Stimulated activated CD4-positive, alpha-beta T cell treated with anti-CD3 and anti-CD28 coated beads, Interleukin-1b, Interleukin-23, amount 100 ng/mL, for 24 hours (primary cell): Measurements from ENCODE around the gene MRPL39.

Source experiments
- DNase-seq, 4 experiments: peaks; one replicate each; pipeline ENCODE4 v3.0.0-alpha.2; 2020; ENCODE audit warnings: low read depth in 4 of 4, low spot score in 1 of 4

The MRPL39 gene

DNA sequence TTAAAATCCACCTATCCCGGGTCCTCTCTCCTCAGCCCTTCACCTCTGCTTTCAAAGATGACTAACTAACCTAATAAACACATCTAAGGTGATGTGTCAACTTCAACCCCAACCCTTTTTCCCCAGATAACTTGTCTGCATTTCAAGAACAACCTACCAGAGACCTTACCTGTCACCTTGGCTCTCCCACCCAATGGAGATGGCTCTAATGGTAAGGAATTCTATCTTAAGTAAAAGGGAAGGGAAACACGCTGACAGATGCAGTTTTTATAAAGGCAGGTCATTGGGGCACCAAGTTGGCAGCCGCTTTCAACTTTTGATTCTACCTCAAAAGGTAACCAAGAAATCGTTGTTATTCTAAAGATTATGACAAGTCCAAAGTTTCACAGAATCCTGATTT lies 37.6 kb downstream of the MRPL39 start:
- DNase-seq, result no peak

DNA sequence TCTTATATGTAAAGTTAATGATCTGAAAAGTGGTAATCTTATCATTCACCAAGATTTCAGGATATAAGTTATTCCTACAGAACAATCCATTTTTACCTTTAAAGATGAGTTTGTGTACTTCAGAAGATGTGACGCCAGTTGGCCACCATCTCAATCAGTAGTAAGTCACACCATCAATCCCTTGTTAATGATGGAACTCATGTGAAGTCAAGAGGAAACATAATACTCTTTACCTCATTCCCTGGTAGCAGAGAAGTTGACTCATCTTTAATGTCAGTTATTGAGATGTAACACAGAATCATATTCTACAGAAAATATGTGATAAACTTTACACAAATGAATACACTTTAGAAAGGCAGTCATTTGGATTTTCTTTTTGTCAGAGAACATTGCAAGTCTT lies 38.2 kb downstream of the MRPL39 start:
- no peak for DNase-seq

DNA sequence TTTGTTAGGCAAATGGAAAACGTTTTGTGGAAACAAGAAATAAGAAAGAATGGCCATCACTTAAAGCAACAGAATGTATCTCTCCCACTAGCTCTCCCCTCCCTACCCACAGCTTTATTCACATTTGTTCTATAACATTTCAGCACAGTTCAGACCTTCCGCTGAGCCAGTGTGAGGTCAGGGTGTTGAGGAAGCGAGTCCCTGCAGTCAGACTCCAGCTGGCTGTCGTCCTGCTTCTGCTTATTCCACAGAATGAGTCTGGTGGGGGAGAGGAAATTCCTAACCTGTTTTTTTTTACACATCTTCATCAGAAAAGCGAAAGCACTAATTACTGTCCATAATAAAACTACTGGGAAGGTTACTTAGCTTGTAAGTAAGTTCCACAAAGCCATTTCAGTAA lies 39.0 kb downstream of the MRPL39 start:
- no peak for DNase-seq

DNA sequence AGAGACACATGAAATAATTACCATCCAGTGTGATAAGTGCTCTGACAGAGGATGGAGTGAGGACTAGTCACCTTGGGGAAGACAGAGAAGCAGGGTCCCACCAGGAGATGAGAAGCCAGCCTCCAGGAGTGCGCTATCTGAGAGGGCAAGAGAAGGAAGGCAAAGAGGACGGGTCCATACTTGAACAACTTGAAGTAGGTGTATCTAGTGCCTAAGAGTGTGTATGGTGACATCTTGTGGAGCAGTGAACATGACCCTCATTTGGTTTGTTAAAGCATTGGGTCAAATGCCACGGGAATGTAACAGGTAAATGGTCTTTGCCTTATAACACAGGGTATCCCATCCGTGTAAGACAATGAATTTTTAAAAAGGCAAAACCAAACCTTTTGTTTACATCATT lies 39.8 kb downstream of the MRPL39 start:
- no peak for DNase-seq

DNA sequence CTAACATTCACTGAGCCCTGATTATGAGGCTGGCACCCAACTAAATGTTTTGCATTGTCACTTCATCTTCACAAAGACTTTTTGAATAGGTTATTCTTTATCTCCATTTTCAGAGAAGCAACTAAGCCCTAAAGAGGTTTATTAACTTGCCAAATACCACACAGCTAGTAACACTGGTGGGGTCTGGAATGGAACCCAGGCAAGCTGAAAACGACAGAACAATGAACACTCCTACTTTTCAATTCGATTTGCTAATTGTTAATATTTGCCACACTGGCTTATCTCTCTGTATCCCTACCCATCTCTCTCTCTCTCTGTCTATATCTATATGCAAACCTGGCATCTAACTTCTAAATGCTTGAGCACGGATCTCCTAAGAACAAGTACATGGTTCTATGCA lies 40.6 kb downstream of the MRPL39 start:
- no peak for DNase-seq

DNA sequence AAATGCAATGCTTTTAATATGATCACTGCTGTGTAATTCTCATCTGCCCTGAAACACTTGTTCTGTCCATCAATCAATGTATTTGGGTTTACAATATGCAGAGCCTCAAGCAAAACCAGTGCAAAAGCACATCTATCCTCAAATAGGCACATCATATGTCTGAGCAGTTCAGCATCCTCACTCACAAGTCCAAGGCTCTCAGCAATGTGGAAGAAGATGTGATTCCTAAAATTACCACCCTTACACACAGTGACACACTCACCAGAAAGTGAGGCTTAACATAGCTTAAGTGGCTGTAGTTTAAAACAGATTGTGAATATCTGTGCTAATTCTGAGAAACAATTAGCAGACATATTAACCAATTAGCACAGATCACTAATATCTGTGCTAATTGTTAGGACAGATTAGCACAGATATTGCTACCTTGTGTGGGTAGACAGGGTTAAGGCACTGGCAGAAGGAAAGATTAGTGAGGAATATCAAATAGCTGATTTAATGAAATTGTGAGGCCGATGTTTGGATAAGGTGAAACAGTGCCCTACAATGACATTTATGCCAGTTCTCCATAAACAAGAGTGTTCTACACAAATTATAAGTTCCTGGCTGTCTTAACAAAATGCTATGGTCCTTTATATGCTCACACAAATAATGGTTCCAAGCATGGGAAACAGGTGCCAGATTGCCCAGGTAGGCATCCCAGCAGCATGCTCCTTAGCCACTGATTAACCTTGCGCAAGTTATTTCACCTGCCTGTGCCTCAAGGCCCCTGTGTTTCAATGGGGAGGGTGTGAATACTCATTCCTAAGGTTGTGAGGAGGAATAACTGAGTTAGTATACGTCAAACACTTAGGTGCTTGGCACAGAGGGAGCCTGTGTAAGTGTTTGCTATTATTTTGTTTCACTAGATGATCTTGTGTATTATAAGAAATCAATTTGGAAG lies 41.7 kb downstream of the MRPL39 start:
- DNase-seq, result no peak

DNA sequence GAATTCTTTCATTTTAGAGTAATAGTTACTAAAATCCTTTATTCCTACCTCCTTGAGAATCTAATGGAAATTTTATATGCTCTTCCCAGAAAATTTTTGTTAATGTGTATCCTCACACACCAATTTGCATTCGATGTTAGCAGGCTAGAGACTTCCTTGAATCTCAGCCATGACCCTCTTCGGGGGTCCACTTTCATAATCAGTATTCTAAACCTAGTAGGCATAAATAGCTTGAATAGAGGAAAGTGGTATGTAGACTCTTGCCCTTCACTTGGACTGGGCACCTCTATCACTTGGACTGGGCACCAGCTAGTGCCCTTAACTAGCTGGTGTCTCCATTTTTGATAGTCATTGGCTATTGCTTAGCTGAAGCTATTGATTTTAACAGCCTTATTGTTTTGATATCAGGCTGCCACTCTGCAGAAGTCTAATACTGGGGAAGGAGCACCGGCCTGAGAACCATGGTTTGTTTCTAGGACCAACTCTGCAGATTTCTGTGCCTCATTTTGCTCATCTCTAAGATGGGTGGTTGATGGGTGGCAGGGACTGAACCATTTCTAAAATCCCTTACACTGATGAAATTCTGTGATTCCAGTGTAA lies 42.8 kb downstream of the MRPL39 start:
- no peak for DNase-seq

DNA sequence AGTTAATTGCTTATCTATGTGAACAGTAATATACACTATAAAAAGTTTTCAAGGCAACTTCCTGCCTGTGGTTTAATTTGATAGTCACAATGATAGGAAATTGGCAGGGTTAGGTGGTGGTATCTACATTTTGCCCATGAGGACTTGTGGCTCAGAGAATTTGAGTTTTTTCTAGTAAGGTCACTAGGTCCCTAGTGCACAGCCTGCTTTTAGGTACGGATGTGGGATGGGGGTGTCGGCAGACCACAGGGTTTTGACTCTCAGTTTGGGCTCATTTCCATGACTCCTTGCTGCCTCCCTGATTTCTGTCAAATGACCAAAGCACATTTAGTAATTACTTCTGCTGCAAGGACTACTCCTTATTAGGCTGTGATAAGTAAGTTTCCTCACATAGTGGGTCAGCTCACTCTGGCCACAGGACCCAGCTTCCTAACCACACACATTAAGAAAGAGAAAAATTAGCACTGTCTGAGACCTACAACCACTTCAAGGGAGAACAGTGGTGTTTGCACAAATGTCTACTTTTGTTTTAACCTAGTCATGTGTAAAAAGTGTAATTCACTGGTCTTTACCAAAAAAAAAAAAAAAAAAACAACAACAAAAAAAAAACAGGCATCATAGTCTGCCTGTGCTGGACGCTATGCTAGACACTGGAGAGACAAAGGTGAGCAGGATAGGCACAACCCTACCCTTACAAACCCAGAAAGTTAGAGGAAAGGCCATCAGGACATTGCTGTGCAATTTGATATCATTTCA lies 43.7 kb downstream of the MRPL39 start:
- no peak for DNase-seq

DNA sequence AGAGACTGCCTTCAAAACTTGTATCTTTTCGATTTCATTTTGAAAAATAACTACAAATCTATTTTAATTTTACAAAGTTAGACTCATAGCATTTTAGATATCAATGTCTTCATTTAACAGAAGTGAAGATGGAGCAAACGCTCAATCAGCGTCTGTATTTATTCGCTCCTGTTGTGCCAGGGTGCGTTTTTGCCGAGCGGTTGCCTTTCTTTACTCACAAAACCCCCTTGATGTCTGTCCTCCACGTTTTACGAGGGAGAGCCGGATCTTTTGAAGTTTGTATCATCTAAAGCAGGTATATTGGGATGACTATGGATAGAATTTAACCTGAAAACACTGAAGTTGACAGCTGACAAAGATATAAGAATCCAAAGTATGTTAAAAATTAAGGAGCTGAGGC lies 44.6 kb downstream of the MRPL39 start:
- no peak for DNase-seq

DNA sequence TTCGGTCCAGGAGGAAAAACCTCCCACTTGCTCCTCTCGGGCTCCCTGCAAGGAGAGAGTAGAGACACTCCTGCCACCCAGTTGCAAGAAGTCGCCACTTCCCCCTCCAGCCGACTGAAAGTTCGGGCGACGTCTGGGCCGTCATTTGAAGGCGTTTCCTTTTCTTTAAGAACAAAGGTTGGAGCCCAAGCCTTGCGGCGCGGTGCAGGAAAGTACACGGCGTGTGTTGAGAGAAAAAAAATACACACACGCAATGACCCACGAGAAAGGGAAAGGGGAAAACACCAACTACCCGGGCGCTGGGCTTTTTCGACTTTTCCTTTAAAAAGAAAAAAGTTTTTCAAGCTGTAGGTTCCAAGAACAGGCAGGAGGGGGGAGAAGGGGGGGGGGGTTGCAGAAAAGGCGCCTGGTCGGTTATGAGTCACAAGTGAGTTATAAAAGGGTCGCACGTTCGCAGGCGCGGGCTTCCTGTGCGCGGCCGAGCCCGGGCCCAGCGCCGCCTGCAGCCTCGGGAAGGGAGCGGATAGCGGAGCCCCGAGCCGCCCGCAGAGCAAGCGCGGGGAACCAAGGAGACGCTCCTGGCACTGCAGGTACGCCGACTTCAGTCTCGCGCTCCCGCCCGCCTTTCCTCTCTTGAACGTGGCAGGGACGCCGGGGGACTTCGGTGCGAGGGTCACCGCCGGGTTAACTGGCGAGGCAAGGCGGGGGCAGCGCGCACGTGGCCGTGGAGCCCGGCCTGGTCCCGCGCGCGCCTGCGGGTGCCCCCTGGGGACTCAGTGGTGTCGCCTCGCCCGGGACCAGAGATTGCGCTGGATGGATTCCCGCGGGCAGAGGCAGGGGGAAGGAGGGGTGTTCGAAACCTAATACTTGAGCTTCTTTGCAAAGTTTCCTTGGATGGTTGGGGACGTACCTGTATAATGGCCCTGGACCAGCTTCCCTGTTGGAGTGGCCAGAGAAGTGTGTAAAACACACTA lies 45.3 kb downstream of the MRPL39 start:
- DNase-seq, result peak in 3 of 4 experiments; percentile 72 to 79 (median 76)

DNA sequence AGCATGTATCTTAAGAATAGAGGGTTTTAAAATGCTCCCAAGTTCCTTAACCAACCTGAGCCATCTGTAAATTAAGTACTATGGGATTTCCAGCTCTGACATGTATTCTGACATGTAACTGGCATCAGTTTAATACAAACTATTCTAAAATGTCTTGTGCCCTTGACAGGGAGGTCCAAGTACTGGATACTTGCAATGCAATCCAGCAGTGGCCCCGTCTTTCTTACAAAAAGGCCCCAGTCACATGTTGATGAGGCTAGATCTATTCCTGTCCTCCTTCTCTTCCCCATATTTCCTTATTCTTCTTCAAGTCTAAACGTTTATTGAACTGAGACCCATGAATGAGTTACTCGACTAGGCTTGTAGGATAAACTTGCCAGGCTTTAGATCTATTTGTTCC lies 46.4 kb downstream of the MRPL39 start:
- no peak for DNase-seq

DNA sequence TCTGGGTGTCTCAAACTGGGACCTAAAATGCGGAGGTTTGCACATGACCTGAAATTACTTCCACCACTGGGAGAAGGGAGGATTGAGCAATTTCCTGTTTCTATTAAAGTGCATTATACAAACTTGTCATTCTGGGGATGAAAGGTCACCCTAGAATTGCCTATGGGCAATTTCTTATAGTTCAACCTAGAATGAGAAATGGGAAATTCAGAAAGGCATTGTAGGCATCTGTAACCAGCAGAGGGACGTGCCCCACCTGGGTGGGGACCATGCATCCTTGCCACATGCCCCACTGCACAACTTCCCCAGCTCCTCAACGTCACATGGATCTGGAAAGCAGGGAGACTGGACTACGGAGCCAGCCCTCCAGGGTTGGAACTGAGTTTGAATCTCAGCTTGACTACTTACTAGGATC lies 47.0 kb downstream of the MRPL39 start:
- no peak for DNase-seq

DNA sequence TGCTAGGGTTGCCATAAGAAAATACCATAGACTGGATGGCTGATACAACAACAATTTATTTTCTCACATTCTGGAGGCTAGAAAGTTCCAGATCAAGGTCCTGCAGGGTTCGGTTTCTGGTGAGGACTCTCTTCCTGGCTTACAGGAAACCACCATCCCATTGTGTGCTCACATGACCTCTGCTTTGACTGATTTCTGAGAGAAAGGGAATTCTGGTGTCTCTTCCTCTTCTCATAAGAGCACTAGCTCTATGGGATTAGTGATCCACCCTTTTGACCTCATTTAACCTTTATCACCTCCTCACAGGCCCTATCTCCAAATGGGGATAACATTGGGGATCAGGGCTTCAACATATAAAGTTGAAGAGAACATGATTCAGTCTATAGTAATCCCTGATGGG lies 47.5 kb downstream of the MRPL39 start:
- DNase-seq, result no peak

DNA sequence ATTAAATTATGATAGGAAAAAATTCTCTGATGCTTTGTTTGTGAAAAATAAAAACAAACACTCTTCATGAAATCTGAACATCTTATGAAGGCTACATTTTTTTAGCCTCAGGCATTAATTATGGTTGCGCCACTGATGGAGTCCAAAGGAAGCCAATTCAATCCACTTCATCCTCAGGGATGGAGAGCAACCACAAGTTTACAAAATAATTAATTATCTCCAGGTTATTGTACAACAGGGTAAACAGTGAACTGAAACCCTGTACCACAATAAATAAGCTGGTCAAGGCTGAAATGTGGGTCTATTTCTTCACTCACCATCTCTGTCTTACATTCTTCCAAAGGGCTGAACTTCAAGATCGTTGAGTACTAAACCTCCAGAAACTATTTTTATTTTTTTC lies 49.2 kb downstream of the MRPL39 start:
- DNase-seq, result no peak

DNA sequence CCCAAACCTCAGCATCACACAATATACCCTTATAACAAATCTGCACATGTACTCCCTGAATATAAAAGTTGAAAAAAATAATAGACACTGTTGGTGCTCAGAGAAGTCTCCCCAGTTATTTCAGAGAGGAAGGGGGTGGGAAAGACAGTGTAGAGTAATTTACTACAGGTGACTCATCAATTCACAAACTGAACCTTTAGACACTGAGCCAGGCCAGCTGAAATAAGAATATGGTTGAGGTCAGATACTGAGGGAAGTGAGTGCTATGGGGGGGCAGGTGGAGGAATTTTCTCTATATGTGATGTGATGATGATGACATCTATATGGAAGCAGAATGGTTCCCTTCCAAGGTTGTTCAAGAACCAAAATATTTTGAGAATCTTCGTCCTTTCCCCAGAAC lies 50.1 kb downstream of the MRPL39 start:
- DNase-seq, result no peak

DNA sequence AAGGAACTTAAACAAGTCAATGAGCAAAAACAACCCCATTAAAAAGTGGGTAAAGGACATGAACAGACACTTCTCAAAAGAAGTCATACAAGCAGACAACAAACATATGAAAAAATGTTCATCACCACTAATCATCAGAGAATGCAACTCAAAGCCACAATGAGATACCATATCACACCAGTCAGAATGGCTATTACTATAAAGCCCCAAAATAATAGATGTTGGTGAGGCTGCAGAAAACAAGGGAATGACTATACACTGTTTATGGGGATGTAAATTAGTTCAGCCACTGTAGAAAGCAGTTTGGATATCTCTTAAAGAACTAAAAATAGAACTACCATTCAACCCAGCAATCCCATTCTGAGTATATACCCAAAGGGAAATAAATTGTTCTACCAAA lies 51.2 kb downstream of the MRPL39 start:
- DNase-seq, result no peak

DNA sequence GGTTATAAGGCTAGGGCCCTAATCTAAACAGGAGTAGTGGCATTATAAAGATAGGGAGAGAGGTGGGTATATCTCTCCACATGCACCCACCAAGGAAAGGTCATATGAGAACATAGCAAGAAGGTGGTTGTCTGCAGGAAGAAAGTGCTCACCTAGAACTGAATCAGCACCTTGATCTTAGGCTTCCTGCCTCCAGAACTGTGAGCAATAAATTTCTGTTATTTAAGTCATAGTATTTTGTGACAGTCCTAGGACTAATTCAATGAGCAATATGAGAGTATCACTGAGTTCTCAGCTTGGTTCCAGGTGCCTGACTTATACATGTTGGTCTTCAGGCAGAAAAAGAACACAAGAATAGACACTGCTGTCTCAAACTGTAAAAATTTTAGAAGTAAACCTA lies 51.8 kb downstream of the MRPL39 start:
- DNase-seq, result no peak

DNA sequence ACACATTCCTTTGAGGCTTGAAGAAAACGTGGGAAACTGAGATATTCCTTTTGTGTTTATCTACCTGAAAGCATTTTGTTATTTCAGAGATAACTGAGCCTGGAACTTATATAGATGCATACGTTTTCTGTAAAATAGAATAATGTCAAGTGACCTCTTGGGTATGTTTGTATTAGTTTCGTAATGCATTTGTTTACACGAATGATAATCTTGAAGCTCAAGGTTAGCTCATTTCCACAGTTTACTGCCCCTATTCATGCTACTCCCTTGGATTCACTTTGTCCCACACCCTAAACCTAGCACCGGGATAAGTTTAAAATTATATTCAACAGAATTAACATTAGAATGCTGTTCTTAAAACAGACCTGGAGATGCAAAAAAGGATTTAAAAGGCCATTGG lies 54.4 kb downstream of the MRPL39 start:
- DNase-seq, result no peak

DNA sequence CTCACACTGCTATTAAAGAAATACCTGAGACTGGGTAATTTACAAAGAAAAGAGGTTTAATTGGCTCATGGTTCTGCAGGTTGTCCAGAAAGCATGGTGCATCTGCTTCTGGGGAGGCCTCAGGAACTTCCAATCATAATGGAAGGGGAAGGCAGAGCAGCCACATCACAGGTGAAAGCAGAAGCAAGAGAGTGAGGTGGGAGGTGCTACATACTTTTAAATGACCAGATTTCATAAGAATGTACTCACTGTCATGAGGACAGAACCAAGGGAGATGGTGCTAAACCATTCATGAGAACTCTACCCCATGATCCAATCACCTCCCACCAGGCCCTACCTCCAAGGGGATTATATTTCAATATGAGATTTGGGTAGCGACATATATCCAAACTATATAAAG lies 55.7 kb downstream of the MRPL39 start:
- DNase-seq, result no peak

DNA sequence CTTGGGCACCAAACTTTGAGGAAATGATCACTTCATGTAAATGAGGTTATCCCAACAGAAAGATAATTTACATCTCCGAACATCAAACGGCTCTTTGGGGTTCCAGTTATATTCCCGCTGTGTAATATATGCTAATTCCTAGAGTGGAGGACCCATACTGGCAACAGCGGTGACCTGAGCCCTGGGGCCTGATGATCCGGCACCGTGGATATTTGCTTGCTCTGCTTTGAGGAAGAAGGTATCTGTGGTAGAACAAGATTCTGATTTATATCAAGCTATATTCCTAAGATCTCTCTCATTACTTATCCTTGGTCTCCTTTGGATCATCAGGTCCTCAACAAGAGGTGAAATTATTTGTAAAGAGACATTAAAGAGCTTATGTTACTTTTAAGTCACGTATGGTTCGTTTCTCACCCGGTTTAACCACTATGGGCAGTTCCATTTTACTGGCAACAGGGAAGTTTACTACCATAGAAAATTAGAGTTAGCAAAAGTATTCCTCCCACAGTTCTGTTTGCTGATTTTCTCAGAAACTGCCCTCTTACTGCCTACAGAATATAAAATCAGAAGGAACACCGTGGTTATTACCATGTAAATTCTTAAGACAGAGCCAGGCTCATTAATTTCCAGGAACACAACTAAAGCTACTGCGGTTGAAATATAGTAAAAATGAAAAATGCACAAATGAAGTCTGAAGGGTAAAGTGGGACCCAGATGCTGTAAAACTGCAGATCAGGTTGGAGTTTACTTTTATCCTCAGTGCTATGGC lies 56.7 kb downstream of the MRPL39 start:
- no peak for DNase-seq
